GM20000 (cell line): ENCODE data around the gene CENPW.
A peak's percentile ranks its signal among the peaks of the same experiment; 100 is the strongest.

Experiments
- DNase-seq: peaks from one replicate; pipeline ENCODE4 v3.0.0; 2012; ENCODE audit warnings: low spot score
- CTCF ChIP-seq: IDR thresholded peaks from 2 replicates; pipeline ENCODE4 v1.5.1; 2012; ENCODE audit warnings: mild to moderate bottlenecking, control low read depth; ENCODE audit errors: extremely low read depth, missing control alignments

The CENPW gene

GRCh38 chr6:126339796-126340609 is at the start of gene CENPW:
CENPW (plus strand) TSS chr6:126340115; CDS start chr6:126340274, 159 bp downstream.
- TF ChIP-seq CTCF = no peak
- DNase-seq = peak; percentile 87

GRCh38 chr6:126293891-126294524 is 45.9 kb upstream of the CENPW start:
- TF ChIP-seq CTCF = no peak
- DNase-seq = no peak

DNA sequence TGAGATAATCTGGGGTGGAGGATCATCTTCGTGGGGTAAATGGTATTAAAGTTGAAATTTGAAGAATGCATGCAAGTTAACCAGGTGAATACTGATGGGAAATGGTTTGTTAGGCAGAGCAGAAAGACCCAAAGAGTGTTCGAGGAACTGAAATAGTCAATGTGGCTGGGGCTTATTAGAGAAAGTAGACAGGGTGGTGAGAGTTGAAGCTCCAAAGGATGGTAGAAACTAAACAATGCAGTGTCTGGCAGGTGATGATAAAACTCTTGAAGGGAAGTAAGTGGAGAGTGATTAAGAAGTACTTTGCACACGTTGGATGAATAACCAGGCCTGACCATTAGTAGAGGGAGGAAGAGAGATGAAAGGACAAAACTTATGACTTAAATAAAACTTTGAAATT is 39.8 kb upstream of the CENPW start:
- no peak for TF ChIP-seq CTCF
- no peak for DNase-seq

DNA sequence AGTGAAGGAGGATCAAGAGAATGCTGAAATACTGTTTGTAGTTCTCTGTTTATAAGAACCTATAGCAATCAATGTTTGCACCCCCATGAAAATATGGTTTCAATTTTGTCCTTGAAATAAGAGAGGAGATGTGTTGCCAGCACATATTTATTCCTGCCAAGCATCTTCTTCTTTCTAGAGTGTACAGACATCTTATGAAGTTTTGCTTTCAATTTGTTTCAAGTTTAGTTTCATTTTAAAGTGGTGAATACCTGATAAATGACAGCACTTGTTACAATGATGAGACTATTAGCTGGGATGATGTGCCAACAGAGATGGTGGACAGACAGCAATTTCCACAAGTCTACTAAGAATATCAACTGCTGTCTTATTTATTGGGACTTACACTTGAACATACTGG is 39.2 kb upstream of the CENPW start:
- no peak for TF ChIP-seq CTCF
- DNase-seq = peak; percentile 25

- no peak for TF ChIP-seq CTCF
- no peak for DNase-seq
Measured at GRCh38 chr6:126302191-126302590, 37.7 kb upstream of the CENPW start.

DNA sequence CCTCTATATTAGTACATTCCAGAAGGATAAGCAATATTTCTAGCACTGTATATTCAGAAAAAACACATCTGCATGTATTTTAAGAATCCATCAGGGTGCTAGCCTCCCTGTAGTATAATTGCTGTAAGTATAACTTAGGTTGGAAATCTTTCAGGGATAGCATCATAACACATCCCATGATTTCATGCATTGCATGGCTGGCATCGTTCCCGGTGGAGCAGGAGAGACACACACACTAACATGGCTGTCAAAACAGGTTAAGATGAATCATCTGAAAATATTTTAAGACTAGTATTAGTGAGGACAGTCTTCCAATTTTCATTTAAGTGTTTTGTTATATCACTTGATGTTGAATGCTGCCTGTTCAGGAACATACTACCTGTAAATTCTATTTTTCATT is 32.1 kb upstream of the CENPW start:
- no peak for TF ChIP-seq CTCF
- no peak for DNase-seq

DNA sequence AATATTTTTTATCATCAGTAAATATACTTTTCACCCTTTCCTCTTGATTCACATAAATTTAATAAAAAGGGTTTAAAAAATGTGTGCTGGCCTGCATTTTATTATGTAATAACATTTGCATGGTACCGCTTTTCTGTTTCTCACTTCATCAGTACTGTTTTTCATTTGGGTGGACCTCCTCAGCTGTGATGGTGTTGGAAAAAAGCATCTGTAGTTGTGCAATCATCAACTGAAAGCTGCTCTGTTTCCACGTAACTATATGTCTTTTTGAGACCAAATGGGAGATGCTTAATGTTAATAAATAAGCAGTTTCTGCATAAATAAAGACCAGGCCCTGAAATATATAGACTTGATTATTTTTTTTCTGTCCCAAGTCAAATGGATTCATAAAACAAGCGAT is 31.6 kb upstream of the CENPW start:
- no peak for TF ChIP-seq CTCF
- no peak for DNase-seq
